ENCODE results near the gene SLC16A14. TPM values are rescaled to one million over a fixed set of nuclear protein-coding genes. Genes with fewer than 3 reads are reported as not detected.

SLC16A14 gene
- total RNA-seq, 1 experiment from 2014 or later = 0.56 TPM

- intact Hi-C loops (cut with micrococcal nuclease) = loop anchor here (1.0 kb wide), 1 partner anchor 60 kb away; no protein-coding TSS in a partner anchor
- TF ChIP-seq, protein P1, sequence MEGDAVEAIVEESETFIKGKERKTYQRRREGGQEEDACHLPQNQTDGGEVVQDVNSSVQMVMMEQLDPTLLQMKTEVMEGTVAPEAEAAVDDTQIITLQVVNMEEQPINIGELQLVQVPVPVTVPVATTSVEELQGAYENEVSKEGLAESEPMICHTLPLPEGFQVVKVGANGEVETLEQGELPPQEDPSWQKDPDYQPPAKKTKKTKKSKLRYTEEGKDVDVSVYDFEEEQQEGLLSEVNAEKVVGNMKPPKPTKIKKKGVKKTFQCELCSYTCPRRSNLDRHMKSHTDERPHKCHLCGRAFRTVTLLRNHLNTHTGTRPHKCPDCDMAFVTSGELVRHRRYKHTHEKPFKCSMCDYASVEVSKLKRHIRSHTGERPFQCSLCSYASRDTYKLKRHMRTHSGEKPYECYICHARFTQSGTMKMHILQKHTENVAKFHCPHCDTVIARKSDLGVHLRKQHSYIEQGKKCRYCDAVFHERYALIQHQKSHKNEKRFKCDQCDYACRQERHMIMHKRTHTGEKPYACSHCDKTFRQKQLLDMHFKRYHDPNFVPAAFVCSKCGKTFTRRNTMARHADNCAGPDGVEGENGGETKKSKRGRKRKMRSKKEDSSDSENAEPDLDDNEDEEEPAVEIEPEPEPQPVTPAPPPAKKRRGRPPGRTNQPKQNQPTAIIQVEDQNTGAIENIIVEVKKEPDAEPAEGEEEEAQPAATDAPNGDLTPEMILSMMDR (IDR thresholded peaks at IDR 0.05; ENCODE audit: unreplicated experiment) = peak; percentile 21
- peak; percentile 45 for DNase-seq (ENCODE audit: unreplicated experiment)
- no peak overlapping the region for H3K27ac Mint-ChIP-seq (ENCODE audit: low read depth, unreplicated experiment)
- H3K9me3 Mint-ChIP-seq (ENCODE audit: unreplicated experiment) = no peaks in the 10 kb centered on the region
- peak overlapping the region; percentile 72 for H3K4me3 Mint-ChIP-seq (ENCODE audit: unreplicated experiment)
- BruUV-seq (replicated peaks) = no TSS peak
- ChIA-PET POLR2A (interaction anchor here (0.6 to 3.4 kb wide), 13 partner anchors 9 to 549 kb away, joined by 3 to 11 read pairs (median 4); no protein-coding TSS in a partner anchor), CTCF (interaction anchor here (0.5 to 3.0 kb wide), 17 partner anchors 8 to 538 kb away, joined by 3 to 15 read pairs (median 5); no protein-coding TSS in a partner anchor)
- H3K4me1 Mint-ChIP-seq (ENCODE audit: insufficient read depth, unreplicated experiment) = peaks cover 9% of the 10 kb centered on the region
- no peaks in the 10 kb centered on the region for H3K27me3 Mint-ChIP-seq (ENCODE audit: insufficient read depth, unreplicated experiment)
- no peaks in the 10 kb centered on the region for H3K36me3 Mint-ChIP-seq (ENCODE audit: insufficient read depth, unreplicated experiment)
Observed at GRCh38 chr2:230068016-230068650, 591 bp downstream of the SLC16A14 start.

DNA sequence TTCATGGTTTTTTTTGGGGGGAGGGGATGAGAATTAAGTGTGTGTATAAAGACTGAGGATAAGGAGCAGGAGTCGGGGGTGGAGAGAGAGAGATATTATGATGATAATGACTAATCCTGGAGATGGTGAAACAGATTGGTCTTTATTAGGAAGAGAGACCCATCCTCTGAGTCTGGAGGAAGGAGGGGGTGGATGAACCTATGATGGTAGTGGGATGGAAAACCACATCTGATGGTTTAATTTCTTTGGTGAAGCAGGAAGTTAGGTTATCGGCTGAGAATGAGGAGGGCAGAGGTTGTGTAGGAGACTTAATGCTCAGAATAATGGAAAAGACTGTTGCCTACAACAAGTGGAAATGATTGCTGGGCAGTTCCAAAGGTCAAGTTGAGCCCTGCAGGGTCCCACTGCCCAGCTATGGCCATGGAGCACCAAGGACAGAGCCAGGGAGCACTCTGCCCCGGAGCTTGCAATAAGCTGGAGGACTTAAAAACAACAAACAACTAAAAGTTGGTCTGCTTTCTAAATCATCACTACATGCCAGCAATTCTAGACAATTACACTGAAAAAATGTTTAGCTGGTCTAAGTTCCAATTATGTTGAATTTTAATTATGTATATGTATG is 7.9 kb downstream of the SLC16A14 start:
- BruUV-seq (replicated peaks) = no TSS peak
- no peak for DNase-seq (ENCODE audit: unreplicated experiment)
- intact Hi-C loops (cut with micrococcal nuclease) = no loop called here
- TF ChIP-seq, protein P1 (IDR thresholded peaks at IDR 0.05; ENCODE audit: unreplicated experiment) = no peak
- Mint-ChIP-seq H3K9me3 (ENCODE audit: unreplicated experiment) (no peaks in the 10 kb centered on the region), H3K27me3 (ENCODE audit: insufficient read depth, unreplicated experiment) (no peaks in the 10 kb centered on the region), H3K4me3 (ENCODE audit: unreplicated experiment) (no peak overlapping the region), H3K36me3 (ENCODE audit: insufficient read depth, unreplicated experiment) (no peaks in the 10 kb centered on the region), H3K27ac (ENCODE audit: low read depth, unreplicated experiment) (no peak overlapping the region), H3K4me1 (ENCODE audit: insufficient read depth, unreplicated experiment) (no peaks in the 10 kb centered on the region)
- CTCF ChIA-PET = interaction anchor here (0.5 to 0.6 kb wide), 3 partner anchors 32 to 532 kb away, joined by 3 to 4 read pairs (median 3); no protein-coding TSS in a partner anchor
- POLR2A ChIA-PET = no interaction called here

GRCh38 chr2:230053753-230054478 is 14.8 kb downstream of the SLC16A14 start:
- H3K27me3 Mint-ChIP-seq (ENCODE audit: insufficient read depth, unreplicated experiment) = no peaks in the 10 kb centered on the region
- H3K9me3 Mint-ChIP-seq (ENCODE audit: unreplicated experiment) = no peaks in the 10 kb centered on the region
- H3K27ac Mint-ChIP-seq (ENCODE audit: low read depth, unreplicated experiment) = no peak overlapping the region
- H3K36me3 Mint-ChIP-seq (ENCODE audit: insufficient read depth, unreplicated experiment) = no peaks in the 10 kb centered on the region
- BruUV-seq (replicated peaks) = no TSS peak
- CTCF ChIA-PET = interaction anchor here (0.5 to 2.7 kb wide), 8 partner anchors 9 to 859 kb away, joined by 3 to 12 read pairs (median 3); no protein-coding TSS in a partner anchor
- intact Hi-C loops (cut with micrococcal nuclease) = no loop called here
- H3K4me3 Mint-ChIP-seq (ENCODE audit: unreplicated experiment) = no peak overlapping the region
- H3K4me1 Mint-ChIP-seq (ENCODE audit: insufficient read depth, unreplicated experiment) = peaks cover 11% of the 10 kb centered on the region
- TF ChIP-seq, protein P1 (IDR thresholded peaks at IDR 0.05; ENCODE audit: unreplicated experiment) = no peak
- POLR2A ChIA-PET = interaction anchor here (0.5 to 1.9 kb wide), 8 partner anchors 13 to 363 kb away, joined by 3 to 7 read pairs (median 4); partner anchors contain the start of gene FBXO36
- peak; percentile 79 for DNase-seq (ENCODE audit: unreplicated experiment)

DNA sequence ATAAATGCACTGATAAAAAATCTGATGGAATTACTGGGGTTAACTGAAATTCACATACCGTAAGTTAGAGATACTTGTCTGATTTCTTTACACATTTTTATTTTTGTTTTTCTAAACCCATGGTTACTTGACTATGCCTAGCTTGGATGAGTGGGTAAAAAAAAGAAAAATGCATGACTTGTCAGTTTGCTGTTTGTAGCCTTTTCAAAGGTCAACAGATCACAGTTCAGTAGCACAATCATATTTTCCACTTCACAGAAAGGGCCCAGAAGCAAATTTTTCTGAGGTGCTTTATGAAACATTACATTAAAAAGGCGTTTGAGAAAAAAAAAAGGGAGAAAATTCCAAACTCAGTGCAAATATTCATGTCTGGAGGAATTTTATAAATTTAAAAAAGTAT is 16.4 kb downstream of the SLC16A14 start:
- Mint-ChIP-seq H3K36me3 (ENCODE audit: insufficient read depth, unreplicated experiment) (no peaks in the 10 kb centered on the region), H3K27me3 (ENCODE audit: insufficient read depth, unreplicated experiment) (no peaks in the 10 kb centered on the region), H3K27ac (ENCODE audit: low read depth, unreplicated experiment) (peak overlapping the region; percentile 33), H3K9me3 (ENCODE audit: unreplicated experiment) (no peaks in the 10 kb centered on the region), H3K4me1 (ENCODE audit: insufficient read depth, unreplicated experiment) (peaks cover 11% of the 10 kb centered on the region), H3K4me3 (ENCODE audit: unreplicated experiment) (no peak overlapping the region)
- POLR2A ChIA-PET = interaction anchor here (1.1 kb wide), 1 partner anchor 9 kb away, joined by 4 read pairs; no protein-coding TSS in a partner anchor
- DNase-seq (ENCODE audit: unreplicated experiment) = no peak
- no TSS peak for BruUV-seq (replicated peaks)
- TF ChIP-seq, protein P1 (IDR thresholded peaks at IDR 0.05; ENCODE audit: unreplicated experiment) = no peak
- CTCF ChIA-PET = interaction anchor here (0.9 to 2.6 kb wide), 3 partner anchors 16 to 40 kb away, joined by 3 to 13 read pairs (median 4); partner anchors contain the start of gene SLC16A14
- intact Hi-C loops (cut with micrococcal nuclease) = no loop called here
